HepG2 (cell line): ENCODE data around the gene ZPR1. TPM values are rescaled to one million over a fixed set of nuclear protein-coding genes. Genes with fewer than 3 reads are reported as not detected.
A peak's percentile ranks its signal among the peaks of the same experiment; 100 is the strongest.

ENCODE experiments used
- ATF7 ChIP-seq, 2 experiments: fragments of 450-650 bp in 1 of 2; sonication (generic) in 1 of 2; formaldehyde crosslinking in 1 of 2; IDR thresholded peaks; 2 replicates each; pipeline versions ENCODE4 v1.4.0 to v1.6.1; 2016 to 2020; ENCODE audit warnings: antibody characterized with exemption in 1 of 2, mild to moderate bottlenecking in 1 of 2, missing genetic modification reagents in 1 of 2
- BRCA1 ChIP-seq: sonication (generic); formaldehyde crosslinking; IDR thresholded peaks from 2 replicates; pipeline ENCODE4 v1.4.0; 2020; ENCODE audit warnings: missing genetic modification reagents
- EED ChIP-seq: sonication (generic); formaldehyde crosslinking; IDR thresholded peaks from 2 replicates; pipeline ENCODE4 v1.5.0; 2020; ENCODE audit warnings: mild to moderate bottlenecking, missing genetic modification reagents
- MTA3 ChIP-seq: sonication (generic); formaldehyde crosslinking; IDR thresholded peaks from 2 replicates; pipeline ENCODE4 v1.4.0; 2020; ENCODE audit warnings: missing genetic modification reagents
- NBN ChIP-seq: fragments of 450-650 bp; conservative IDR thresholded peaks from 2 replicates; pipeline ENCODE4 v1.6.1; 2017
- UBTF ChIP-seq: sonication (generic); formaldehyde crosslinking; IDR thresholded peaks from 2 replicates; pipeline ENCODE4 v1.4.0; 2020; ENCODE audit warnings: mild to moderate bottlenecking, missing genetic modification reagents
- ZFP36L2 ChIP-seq: sonication (generic); formaldehyde crosslinking; IDR thresholded peaks from 2 replicates; pipeline ENCODE4 v1.4.0; 2020; ENCODE audit warnings: missing genetic modification reagents
- ZNF30 ChIP-seq: sonication (generic); formaldehyde crosslinking; IDR thresholded peaks from 2 replicates; pipeline ENCODE4 v1.5.0; 2020; ENCODE audit warnings: mild to moderate bottlenecking, missing genetic modification reagents
- ZNF800 ChIP-seq: sonication (generic); formaldehyde crosslinking; IDR thresholded peaks from 2 replicates; pipeline ENCODE4 v1.4.0; 2020; ENCODE audit warnings: missing genetic modification reagents
- polyA plus RNA-seq, 8 experiments: library from polyadenylated mRNA; depleted of rRNA in 3 of 8; stranded (reverse) in 7 of 8; unstranded in 1 of 8; fragments of >200 nt; fragmentation: Illumina TruSeq in 4 of 8; extraction: Trizol in 4 of 8; gene quantifications; 2 replicates each; pipeline versions ENCODE4 v1.2.1 to v1.2.3, GENCODE V29; 2011 to 2016; ENCODE audit warnings: low read depth in 4 of 8, missing spikeins in 1 of 8, mixed read lengths in 1 of 8; ENCODE audit not compliant: insufficient read depth in 1 of 8
- total RNA-seq, 5 experiments: library from RNA; depleted of rRNA; stranded (reverse); fragments of >200 nt; fragmentation: Illumina TruSeq; extraction: Trizol; gene quantifications; 2 replicates each; pipeline ENCODE4 v1.2.3, GENCODE V29; 2016; ENCODE audit warnings: low read depth in 1 of 5
- TF ChIP-seq, protein P1 (sequence below): sonication (generic); formaldehyde crosslinking; IDR thresholded peaks from 2 replicates; pipeline ENCODE4 v1.4.0; 2020; ENCODE audit warnings: missing genetic modification reagents
- TF ChIP-seq, protein P2 (sequence below): sonication (generic); formaldehyde crosslinking; IDR thresholded peaks from 2 replicates; pipeline ENCODE4 v1.4.0; 2020; ENCODE audit warnings: mild to moderate bottlenecking, missing genetic modification reagents
- TF ChIP-seq, protein P3 (sequence below): sonication (generic); formaldehyde crosslinking; IDR thresholded peaks from 2 replicates; pipeline ENCODE4 v1.5.0; 2020; ENCODE audit warnings: mild to moderate bottlenecking, missing genetic modification reagents, borderline replicate concordance
- TF ChIP-seq, protein P4 (sequence below): sonication (generic); formaldehyde crosslinking; IDR thresholded peaks from 2 replicates; pipeline ENCODE4 v1.9.0; 2021; ENCODE audit warnings: missing genetic modification reagents, borderline replicate concordance

The ZPR1 gene
- total and polyA plus RNA-seq, 2 of the 13 experiments (the other 11 are each of a cell fraction or from before 2014, with no cell fraction given), result 40.0 to 79.3 TPM

GRCh38 chr11:116832350-116833290 lies 44.8 kb upstream of the ZPR1 start (continued):
- TF ChIP-seq, protein P1, sequence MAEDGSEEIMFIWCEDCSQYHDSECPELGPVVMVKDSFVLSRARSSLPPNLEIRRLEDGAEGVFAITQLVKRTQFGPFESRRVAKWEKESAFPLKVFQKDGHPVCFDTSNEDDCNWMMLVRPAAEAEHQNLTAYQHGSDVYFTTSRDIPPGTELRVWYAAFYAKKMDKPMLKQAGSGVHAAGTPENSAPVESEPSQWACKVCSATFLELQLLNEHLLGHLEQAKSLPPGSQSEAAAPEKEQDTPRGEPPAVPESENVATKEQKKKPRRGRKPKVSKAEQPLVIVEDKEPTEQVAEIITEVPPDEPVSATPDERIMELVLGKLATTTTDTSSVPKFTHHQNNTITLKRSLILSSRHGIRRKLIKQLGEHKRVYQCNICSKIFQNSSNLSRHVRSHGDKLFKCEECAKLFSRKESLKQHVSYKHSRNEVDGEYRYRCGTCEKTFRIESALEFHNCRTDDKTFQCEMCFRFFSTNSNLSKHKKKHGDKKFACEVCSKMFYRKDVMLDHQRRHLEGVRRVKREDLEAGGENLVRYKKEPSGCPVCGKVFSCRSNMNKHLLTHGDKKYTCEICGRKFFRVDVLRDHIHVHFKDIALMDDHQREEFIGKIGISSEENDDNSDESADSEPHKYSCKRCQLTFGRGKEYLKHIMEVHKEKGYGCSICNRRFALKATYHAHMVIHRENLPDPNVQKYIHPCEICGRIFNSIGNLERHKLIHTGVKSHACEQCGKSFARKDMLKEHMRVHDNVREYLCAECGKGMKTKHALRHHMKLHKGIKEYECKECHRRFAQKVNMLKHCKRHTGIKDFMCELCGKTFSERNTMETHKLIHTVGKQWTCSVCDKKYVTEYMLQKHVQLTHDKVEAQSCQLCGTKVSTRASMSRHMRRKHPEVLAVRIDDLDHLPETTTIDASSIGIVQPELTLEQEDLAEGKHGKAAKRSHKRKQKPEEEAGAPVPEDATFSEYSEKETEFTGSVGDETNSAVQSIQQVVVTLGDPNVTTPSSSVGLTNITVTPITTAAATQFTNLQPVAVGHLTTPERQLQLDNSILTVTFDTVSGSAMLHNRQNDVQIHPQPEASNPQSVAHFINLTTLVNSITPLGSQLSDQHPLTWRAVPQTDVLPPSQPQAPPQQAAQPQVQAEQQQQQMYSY (CRISPR knock-in tag), result no peak
- TF ChIP-seq ZNF800 (CRISPR knock-in tag) (peak; percentile 71; the same call in 1 of the 2 replicates), ZNF30 (CRISPR knock-in tag) (no peak), ATF7 (IDR thresholded peaks at IDR 0.05) (0 out of 2 replicates have a peak, but pooled peaks have one; percentile 20), ATF7 (CRISPR knock-in tag; IDR thresholded peaks at IDR 0.05) (peak; percentile 78), NBN (no peak), MTA3 (CRISPR knock-in tag) (no peak), BRCA1 (no peak; the same call in 1 of the 2 replicates), EED (no peak), ZFP36L2 (CRISPR knock-in tag) (no peak), UBTF (CRISPR knock-in tag) (peak; percentile 72)
- TF ChIP-seq, protein P2, sequence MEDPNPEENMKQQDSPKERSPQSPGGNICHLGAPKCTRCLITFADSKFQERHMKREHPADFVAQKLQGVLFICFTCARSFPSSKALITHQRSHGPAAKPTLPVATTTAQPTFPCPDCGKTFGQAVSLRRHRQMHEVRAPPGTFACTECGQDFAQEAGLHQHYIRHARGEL (CRISPR knock-in tag), result no peak
- TF ChIP-seq, protein P3, sequence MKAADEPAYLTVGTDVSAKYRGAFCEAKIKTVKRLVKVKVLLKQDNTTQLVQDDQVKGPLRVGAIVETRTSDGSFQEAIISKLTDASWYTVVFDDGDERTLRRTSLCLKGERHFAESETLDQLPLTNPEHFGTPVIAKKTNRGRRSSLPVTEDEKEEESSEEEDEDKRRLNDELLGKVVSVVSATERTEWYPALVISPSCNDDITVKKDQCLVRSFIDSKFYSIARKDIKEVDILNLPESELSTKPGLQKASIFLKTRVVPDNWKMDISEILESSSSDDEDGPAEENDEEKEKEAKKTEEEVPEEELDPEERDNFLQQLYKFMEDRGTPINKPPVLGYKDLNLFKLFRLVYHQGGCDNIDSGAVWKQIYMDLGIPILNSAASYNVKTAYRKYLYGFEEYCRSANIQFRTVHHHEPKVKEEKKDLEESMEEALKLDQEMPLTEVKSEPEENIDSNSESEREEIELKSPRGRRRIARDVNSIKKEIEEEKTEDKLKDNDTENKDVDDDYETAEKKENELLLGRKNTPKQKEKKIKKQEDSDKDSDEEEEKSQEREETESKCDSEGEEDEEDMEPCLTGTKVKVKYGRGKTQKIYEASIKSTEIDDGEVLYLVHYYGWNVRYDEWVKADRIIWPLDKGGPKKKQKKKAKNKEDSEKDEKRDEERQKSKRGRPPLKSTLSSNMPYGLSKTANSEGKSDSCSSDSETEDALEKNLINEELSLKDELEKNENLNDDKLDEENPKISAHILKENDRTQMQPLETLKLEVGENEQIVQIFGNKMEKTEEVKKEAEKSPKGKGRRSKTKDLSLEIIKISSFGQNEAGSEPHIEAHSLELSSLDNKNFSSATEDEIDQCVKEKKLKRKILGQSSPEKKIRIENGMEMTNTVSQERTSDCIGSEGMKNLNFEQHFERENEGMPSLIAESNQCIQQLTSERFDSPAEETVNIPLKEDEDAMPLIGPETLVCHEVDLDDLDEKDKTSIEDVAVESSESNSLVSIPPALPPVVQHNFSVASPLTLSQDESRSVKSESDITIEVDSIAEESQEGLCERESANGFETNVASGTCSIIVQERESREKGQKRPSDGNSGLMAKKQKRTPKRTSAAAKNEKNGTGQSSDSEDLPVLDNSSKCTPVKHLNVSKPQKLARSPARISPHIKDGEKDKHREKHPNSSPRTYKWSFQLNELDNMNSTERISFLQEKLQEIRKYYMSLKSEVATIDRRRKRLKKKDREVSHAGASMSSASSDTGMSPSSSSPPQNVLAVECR, result peak; percentile 87; the same call in 1 of the 2 replicates
- TF ChIP-seq, protein P4, sequence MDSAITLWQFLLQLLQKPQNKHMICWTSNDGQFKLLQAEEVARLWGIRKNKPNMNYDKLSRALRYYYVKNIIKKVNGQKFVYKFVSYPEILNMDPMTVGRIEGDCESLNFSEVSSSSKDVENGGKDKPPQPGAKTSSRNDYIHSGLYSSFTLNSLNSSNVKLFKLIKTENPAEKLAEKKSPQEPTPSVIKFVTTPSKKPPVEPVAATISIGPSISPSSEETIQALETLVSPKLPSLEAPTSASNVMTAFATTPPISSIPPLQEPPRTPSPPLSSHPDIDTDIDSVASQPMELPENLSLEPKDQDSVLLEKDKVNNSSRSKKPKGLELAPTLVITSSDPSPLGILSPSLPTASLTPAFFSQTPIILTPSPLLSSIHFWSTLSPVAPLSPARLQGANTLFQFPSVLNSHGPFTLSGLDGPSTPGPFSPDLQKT (CRISPR knock-in tag), result no peak
